ENCODE results near the gene RAVER1. TPM values are rescaled to one million over a fixed set of nuclear protein-coding genes. Genes with fewer than 3 reads are reported as not detected.

RAVER1 gene
- total RNA-seq, 4 donors from 2014 or later = 7.4 to 42.4 (median 16.4) TPM

- intact Hi-C loops (cut with DNase I; ENCODE audit: low total_unique reads) = no loop called here
These were observed 54.4 kb downstream of the RAVER1 start for GRCh38 chr19:10278935-10279334.

GRCh38 chr19:10277795-10278589 lies 55.3 kb downstream of the RAVER1 start:
- H3K36me3 ChIP-seq = no peaks in the 10 kb centered on the region
- TF ChIP-seq CTCF (IDR thresholded peaks at IDR 0.05) = no peak
- TF ChIP-seq POLR2A (IDR thresholded peaks at IDR 0.05) = no peak
- no peaks in the 10 kb centered on the region for H3K4me1 ChIP-seq
- intact Hi-C loops (cut with DNase I; ENCODE audit: low total_unique reads) = no loop called here
- DNase-seq = no peak
- H3K27me3 ChIP-seq = no peaks in the 10 kb centered on the region
- no peaks in the 10 kb centered on the region for H3K9me3 ChIP-seq
- H3K27ac ChIP-seq = no peak overlapping the region
- no peak overlapping the region for H3K4me3 ChIP-seq

More at GRCh38 chr19:10278935-10279334, 54.4 kb downstream of the RAVER1 start:
- no peak for TF ChIP-seq CTCF (IDR thresholded peaks at IDR 0.05)
- TF ChIP-seq POLR2A (IDR thresholded peaks at IDR 0.05) = no peak
- no peaks in the 10 kb centered on the region for H3K9me3 ChIP-seq
- no peaks in the 10 kb centered on the region for H3K36me3 ChIP-seq
- no peak overlapping the region for H3K4me3 ChIP-seq
- H3K4me1 ChIP-seq = no peaks in the 10 kb centered on the region
- no peak overlapping the region for H3K27ac ChIP-seq
- no peak for DNase-seq
- H3K27me3 ChIP-seq = no peaks in the 10 kb centered on the region

- TF ChIP-seq POLR2A (IDR thresholded peaks at IDR 0.05) = no peak
- no peak for TF ChIP-seq CTCF (IDR thresholded peaks at IDR 0.05)
- H3K27me3 ChIP-seq = peaks cover 0 to 6% of the 10 kb centered on the region in 2 donors
- DNase-seq = no peak
- intact Hi-C loops (cut with DNase I; ENCODE audit: low total_unique reads) = no loop called here
- no peaks in the 10 kb centered on the region for H3K9me3 ChIP-seq
- H3K4me1 ChIP-seq = no peaks in the 10 kb centered on the region
- H3K27ac ChIP-seq = no peak overlapping the region
- H3K36me3 ChIP-seq = no peaks in the 10 kb centered on the region
- no peak overlapping the region for H3K4me3 ChIP-seq
These were observed 58.7 kb downstream of the RAVER1 start for GRCh38 chr19:10274589-10274988.

GRCh38 chr19:10271543-10272086 lies 61.7 kb downstream of the RAVER1 start:
- no peak for DNase-seq
- no peaks in the 10 kb centered on the region for H3K4me1 ChIP-seq
- TF ChIP-seq CTCF (IDR thresholded peaks at IDR 0.05) (no peak), POLR2A (IDR thresholded peaks at IDR 0.05) (no peak)
- no peaks in the 10 kb centered on the region for H3K9me3 ChIP-seq
- intact Hi-C loops (cut with DNase I; ENCODE audit: low total_unique reads) = no loop called here
- no peaks in the 10 kb centered on the region for H3K36me3 ChIP-seq
- H3K27ac ChIP-seq = peak overlapping the region; percentile 67 to 71
- peak overlapping the region; percentile 11 to 31 for H3K4me3 ChIP-seq
- peaks cover 0 to 8% of the 10 kb centered on the region in 2 donors for H3K27me3 ChIP-seq

Measured in uterus (tissue), 4 donors.